ENCODE data around the gene SPECC1. TPM values are rescaled to one million over a fixed set of nuclear protein-coding genes. Genes with fewer than 3 reads are reported as not detected.
"Not testable (repeated sequence)": the region's sequence is repeated elsewhere in the genome, so short reads cannot be mapped to it uniquely, and the experiment has no call there.

Gene SPECC1
- total RNA-seq, 1 donor from 2014 or later: 6.0 TPM

DNA sequence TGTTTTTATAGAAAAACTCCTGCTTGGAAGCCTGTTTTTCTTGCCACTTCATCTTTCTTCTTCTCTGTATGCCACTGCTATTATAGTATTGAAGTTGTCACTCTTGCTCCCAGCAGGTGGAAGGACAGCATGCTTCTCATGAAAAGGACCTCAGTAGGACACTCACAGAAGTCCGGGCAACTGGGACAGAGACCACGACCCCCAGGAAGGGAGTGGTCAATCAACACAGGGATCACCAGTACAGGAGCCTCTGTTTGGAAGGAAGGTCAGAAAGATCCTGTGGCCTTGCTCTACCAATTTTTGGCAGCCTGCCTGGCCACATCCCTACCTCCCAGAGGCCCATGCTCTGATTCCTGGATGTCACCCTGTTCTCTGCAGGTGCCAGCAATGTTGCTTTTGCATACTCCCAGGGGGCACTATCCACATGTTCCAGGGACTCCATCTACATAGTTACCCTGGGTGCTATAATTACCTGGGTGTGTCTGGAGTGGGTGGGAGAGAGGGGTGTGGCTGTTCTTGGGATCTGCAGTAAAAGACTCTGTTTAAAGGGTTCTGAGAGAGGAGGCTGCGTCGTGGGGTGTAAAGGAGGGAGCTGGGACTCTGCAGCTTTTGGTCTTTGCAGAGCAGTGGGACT, 17.8 kb upstream of the SPECC1 start:
- Mint-ChIP-seq H3K36me3 (ENCODE audit: low read depth) (no peaks in the 10 kb centered on the region), H3K4me3 (no peak overlapping the region), H3K27ac (no peak overlapping the region), H3K4me1 (peaks cover 4% of the 10 kb centered on the region), H3K27me3 (peaks cover 10% of the 10 kb centered on the region), H3K9me3 (no peaks in the 10 kb centered on the region)
- intact Hi-C loops (cut with micrococcal nuclease): loop anchor here (5.0 kb wide), 2 partner anchors 236 to 331 kb away; no protein-coding TSS in a partner anchor
- no peak for DNase-seq

DNA sequence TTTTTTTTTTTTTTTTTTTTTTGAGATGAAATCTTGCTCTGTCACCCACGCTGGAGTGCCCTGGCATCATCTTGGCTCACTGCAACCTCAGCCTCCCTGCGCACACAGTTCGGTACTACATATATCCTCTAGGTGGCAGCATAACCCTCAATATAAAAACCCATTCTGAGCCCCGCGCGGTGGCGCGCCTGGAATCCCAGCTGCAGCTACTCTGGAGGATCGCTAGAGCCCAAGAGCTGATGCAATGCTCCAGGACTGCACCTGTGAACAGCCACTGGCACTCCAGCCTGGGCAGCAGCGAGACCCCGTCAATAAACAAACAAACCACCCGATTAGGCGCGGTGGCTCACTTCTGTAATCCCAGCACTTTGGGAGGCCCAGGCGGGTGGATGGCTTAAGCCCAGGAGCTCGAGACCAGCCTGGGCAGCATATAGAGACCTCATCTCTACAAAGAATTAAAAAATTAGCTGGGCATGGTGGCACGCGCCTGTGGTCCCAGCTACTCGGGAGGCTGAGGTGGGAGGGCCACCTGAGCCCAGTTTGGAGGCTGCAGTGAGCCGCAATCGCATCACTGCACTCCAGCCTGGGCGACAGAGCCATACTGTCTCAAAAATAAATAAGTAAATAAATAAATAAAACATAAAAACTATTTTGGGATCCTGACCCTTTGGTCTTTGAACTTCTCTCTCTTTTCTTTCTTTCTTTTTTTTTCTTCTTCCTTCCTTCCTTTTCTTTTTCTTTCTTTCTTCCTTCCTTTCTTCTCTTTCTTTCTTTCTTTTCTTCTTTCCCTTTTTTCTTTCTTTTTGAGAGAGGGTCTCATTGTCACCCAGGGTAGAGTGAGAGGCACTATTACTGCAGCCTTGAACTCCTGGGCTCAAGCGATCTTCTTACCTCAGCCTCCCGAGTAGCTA, 16.1 kb upstream of the SPECC1 start:
- H3K36me3 Mint-ChIP-seq (ENCODE audit: low read depth): no peaks in the 10 kb centered on the region
- H3K27me3 Mint-ChIP-seq: peaks cover 14% of the 10 kb centered on the region
- H3K4me3 Mint-ChIP-seq: no peak overlapping the region
- H3K9me3 Mint-ChIP-seq: no peaks in the 10 kb centered on the region
- H3K4me1 Mint-ChIP-seq: peaks cover 5% of the 10 kb centered on the region
- intact Hi-C loops (cut with micrococcal nuclease): loop anchor here (1.0 to 5.0 kb wide), 3 partner anchors 123 to 329 kb away; no protein-coding TSS in a partner anchor
- H3K27ac Mint-ChIP-seq: no peak overlapping the region
- DNase-seq: peak; percentile 90

DNA sequence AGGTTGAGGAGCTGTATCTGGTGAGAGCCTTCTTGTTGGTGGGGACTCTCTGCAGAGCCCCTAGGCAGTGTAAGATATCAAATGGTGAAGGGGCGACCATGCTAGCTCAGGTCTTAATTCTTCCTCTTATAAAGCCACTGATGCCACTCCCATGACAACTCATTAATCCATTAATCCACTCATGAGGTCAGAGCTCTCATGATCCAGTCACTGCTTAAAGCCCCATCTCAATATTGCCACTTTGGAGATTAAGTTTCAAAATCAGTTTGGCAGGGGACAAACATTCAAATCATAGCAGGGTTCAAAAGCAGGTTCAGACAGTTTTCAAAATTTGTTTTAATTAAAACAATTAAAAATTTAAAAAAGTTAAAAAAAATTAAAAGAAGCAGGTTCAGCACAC, 13.1 kb upstream of the SPECC1 start:
- H3K4me3 Mint-ChIP-seq: no peak overlapping the region
- H3K9me3 Mint-ChIP-seq: no peaks in the 10 kb centered on the region
- intact Hi-C loops (cut with micrococcal nuclease): no loop called here
- no peaks in the 10 kb centered on the region for H3K36me3 Mint-ChIP-seq (ENCODE audit: low read depth)
- peaks cover 18% of the 10 kb centered on the region for H3K27me3 Mint-ChIP-seq
- peaks cover 5% of the 10 kb centered on the region for H3K4me1 Mint-ChIP-seq
- no peak overlapping the region for H3K27ac Mint-ChIP-seq
- DNase-seq: no peak

DNA sequence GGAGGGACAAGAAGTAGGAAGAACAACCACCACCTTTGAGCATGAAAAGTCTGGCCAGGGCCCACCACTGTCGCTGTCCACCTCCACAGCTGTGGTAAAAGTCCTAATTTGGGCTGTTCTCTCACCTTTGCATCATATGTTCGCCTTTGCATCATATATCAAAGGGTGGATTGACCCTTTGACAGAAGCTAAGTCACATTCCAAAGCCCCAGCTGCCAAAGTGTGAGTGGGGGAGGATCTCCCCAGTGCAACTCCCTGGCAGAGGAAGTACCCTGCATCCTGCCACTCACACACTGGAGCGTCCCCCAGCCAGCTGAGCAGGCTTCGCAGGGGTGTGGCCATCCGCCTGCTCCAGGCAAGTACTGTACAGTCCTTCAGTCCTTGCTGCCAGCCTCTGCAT, 12.7 kb upstream of the SPECC1 start:
- Mint-ChIP-seq H3K36me3 (ENCODE audit: low read depth) (no peaks in the 10 kb centered on the region), H3K4me3 (no peak overlapping the region), H3K27me3 (peaks cover 17% of the 10 kb centered on the region), H3K4me1 (peaks cover 5% of the 10 kb centered on the region), H3K9me3 (no peaks in the 10 kb centered on the region), H3K27ac (no peak overlapping the region)
- intact Hi-C loops (cut with micrococcal nuclease): no loop called here
- no peak for DNase-seq

DNA sequence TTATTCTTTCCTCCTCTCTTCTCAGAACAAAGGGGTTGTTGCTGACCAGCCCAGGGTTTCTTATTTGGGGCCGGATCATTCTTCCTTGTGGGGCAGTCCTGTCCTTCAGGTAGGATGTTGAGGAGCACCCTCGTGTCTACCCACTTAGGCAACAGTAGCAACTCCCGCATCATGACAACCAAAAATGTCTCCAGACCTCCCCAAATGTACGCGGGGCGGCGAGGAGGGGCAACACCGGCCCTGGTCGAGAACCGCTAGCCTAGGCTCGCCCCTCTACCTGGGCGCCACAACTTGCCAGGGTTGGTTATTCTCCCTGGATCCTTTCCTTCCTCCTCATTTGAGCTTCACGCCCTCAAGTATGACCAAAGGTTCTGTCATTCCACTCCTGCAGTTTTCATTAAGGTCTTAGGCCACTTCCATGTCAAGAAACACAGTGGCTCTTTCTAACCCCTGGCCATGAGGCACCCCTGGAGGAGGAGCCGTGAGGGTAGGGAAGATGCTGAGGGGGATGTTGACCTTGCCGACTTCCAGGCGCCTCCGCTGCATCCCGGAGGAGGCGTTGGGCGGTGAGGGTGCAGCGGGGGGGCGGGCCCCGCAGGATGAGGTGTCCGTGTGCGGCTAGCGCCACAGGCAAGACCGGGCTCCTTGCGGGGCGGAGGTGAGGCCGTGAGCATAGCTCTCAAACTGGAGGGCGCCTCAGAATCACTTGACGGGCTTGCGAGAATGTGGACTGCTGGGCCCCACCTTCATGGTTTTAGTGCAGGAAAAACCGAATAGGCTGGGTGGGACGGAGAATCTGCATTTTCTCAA, 712 bp upstream of the SPECC1 start:
- peak overlapping the region; percentile 76 for H3K27ac Mint-ChIP-seq
- intact Hi-C loops (cut with micrococcal nuclease): loop anchor here (1.0 to 5.0 kb wide), 2 partner anchors 31 to 109 kb away; partner anchors contain the start of gene AKAP10
- H3K4me3 Mint-ChIP-seq: peak overlapping the region; percentile 91
- no peaks in the 10 kb centered on the region for H3K9me3 Mint-ChIP-seq
- peak; percentile 75 for DNase-seq
- H3K36me3 Mint-ChIP-seq (ENCODE audit: low read depth): peaks cover 2% of the 10 kb centered on the region
- peaks cover 9% of the 10 kb centered on the region for H3K4me1 Mint-ChIP-seq
- peaks cover 54% of the 10 kb centered on the region for H3K27me3 Mint-ChIP-seq

DNA sequence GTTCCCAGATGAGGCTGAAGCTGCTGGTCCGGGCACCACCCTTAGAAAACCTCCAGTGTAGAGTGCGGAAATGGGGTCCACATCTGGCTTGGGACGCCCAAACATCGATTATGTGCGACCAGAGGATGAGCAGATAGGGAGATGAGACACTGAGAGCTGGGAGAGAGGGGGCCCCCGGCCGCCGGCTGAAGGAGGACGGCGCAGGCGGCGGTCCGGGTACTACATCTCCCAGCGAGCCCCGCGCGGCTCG, 182 bp upstream of the SPECC1 start:
- no peaks in the 10 kb centered on the region for H3K9me3 Mint-ChIP-seq
- DNase-seq: no peak
- peak overlapping the region; percentile 76 for H3K27ac Mint-ChIP-seq
- peak overlapping the region; percentile 91 for H3K4me3 Mint-ChIP-seq
- H3K4me1 Mint-ChIP-seq: peaks cover 9% of the 10 kb centered on the region
- intact Hi-C loops (cut with micrococcal nuclease): loop anchor here (1.0 to 5.0 kb wide), 2 partner anchors 32 to 108 kb away; partner anchors contain the start of gene AKAP10
- peaks cover 2% of the 10 kb centered on the region for H3K36me3 Mint-ChIP-seq (ENCODE audit: low read depth)
- H3K27me3 Mint-ChIP-seq: peaks cover 59% of the 10 kb centered on the region

DNA sequence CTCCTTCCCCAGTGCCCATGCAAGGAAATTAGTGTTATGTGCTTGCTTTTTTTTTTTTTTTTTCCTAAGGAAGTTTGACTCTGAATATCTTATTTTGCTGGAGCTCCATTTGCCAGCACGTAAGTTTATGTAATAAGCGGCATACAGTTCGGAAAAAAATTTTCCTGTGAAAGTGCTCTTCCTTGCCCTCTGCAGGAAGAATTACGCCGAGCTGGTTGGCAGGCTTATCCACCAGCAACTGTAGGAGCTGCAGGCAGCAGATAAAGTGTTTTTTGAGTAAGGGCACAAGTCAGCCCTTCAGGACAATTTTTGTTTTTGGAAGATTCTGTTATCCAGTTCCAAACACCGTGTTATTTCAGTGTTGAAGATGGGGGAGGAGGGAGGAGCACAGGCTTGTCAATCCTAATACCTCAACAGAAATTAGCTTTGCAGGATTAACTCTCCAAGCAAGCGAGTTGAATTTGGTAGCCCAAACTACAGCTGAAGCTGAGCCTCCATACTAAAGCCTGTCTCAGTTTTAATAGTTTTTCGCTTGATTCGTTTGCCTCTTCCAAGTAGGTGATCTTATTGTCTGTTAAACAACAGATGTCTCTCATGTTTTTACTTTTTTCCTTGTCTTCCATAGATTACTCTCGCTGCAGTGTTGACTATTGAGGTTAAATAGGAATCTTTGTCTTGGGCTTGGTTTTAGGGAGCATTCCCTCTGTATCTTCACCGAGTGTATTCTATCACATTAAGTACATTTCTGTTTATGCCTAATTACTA, 1.1 kb downstream of the SPECC1 start:
- Mint-ChIP-seq H3K9me3 (no peaks in the 10 kb centered on the region), H3K4me1 (peaks cover 9% of the 10 kb centered on the region), H3K27ac (no peak overlapping the region), H3K36me3 (ENCODE audit: low read depth) (peaks cover 2% of the 10 kb centered on the region), H3K4me3 (peak overlapping the region; percentile 77), H3K27me3 (peaks cover 60% of the 10 kb centered on the region)
- intact Hi-C loops (cut with micrococcal nuclease): no loop called here
- DNase-seq: no peak

DNA sequence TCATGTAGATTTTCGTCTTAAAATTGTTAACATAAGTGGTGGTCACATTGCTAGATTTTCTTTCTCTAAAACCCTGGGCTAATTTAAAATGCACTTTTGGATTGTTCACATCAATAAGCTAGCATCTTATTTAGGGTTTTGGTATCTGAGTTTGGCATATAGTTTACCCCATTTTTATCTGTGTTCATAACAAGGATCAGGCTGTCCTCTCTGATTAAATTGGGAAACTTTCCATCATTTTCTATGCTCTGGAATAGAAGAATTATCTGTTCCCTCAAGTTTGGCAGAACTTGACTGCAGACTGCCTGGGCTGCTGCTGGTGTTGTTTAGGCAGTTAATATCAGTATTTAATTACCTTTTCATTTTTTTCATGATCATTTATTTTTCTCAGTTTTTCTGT, 1.8 kb downstream of the SPECC1 start:
- Mint-ChIP-seq H3K4me1 (peaks cover 9% of the 10 kb centered on the region), H3K27ac (no peak overlapping the region), H3K36me3 (ENCODE audit: low read depth) (peaks cover 2% of the 10 kb centered on the region), H3K9me3 (no peaks in the 10 kb centered on the region), H3K27me3 (peaks cover 60% of the 10 kb centered on the region), H3K4me3 (peak overlapping the region; percentile 77)
- intact Hi-C loops (cut with micrococcal nuclease): no loop called here
- no peak for DNase-seq

DNA sequence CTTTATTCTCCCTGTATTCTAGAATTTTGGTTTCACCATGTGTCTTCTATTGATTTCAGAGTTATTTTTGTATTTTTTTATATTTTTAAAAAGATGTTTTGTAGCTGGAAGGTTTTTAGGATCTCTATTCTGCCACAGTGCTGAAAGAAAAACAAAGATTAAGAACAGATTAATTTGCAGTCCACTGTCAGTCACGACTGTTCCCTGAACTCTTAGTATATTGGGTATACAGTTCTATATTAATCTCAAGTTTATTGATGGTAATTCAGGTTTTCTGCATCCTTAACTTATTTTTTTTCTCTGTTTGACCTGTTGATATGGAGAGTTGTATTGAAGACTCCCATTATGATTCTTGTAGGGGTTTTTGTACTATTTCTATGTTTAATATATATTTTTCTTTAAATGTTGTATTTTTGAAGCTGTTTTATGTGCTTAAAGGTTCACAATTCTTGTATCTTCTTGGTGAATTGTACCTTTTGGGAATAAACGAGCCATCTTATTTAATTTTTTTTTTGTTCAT, 2.9 kb downstream of the SPECC1 start:
- Mint-ChIP-seq H3K4me3 (no peak overlapping the region), H3K9me3 (no peaks in the 10 kb centered on the region), H3K36me3 (ENCODE audit: low read depth) (peaks cover 2% of the 10 kb centered on the region), H3K27me3 (peaks cover 50% of the 10 kb centered on the region), H3K27ac (no peak overlapping the region), H3K4me1 (peaks cover 9% of the 10 kb centered on the region)
- DNase-seq: no peak
- intact Hi-C loops (cut with micrococcal nuclease): no loop called here

DNA sequence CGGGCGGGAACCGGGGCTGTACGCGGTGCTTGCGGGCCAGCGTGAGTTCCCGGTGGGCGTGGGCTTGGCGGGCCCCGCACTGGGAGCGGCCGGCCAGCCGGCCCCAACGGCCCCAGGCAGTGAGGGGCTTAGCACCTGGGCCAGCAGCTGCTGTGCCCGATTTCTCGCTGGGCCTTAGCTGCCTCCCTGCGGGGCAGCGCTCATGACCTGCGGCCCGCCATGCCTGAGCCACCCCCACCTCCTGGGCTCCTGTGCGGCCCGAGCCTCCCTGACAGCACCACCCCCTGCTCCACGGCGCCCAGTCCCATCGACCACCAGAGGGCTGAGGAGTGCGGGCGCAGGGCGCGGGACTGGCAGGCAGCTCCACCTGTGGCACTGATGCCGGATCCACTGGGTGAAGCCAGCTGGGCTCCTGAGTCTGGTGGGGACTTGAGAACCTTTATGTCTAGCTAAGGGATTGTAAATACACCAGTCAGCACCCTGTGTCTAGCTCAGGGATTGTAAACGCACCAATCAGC, 7.4 kb downstream of the SPECC1 start:
- H3K4me3 Mint-ChIP-seq; H3K36me3 Mint-ChIP-seq (ENCODE audit: low read depth); H3K9me3 Mint-ChIP-seq; H3K27ac Mint-ChIP-seq; intact Hi-C loops (cut with micrococcal nuclease); H3K4me1 Mint-ChIP-seq: not testable (repeated sequence)
- H3K27me3 Mint-ChIP-seq: peaks cover 35% of the 10 kb centered on the region
- peak; percentile 26 for DNase-seq

DNA sequence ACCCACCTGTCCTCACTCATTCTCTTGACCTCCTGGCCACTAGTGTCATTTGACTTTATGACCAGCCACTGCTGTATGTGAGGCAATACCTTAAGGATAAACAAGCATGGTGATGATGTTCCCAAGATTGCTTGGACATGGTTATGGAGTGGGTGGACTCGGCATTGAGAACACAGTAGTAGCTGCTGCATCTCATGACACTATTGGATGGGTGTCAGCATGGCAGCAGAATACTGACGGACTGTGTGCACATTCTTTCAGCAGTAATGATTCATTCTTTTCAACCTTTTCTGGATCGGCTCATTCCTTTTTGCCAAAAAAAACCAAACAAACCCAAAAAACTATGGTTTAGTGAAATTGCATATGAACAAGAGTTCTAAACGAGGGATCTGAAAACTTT, 13.5 kb downstream of the SPECC1 start:
- DNase-seq: peak; percentile 48
- no peak overlapping the region for H3K4me3 Mint-ChIP-seq
- no peaks in the 10 kb centered on the region for H3K9me3 Mint-ChIP-seq
- H3K27me3 Mint-ChIP-seq: peaks cover 30% of the 10 kb centered on the region
- no peaks in the 10 kb centered on the region for H3K36me3 Mint-ChIP-seq (ENCODE audit: low read depth)
- intact Hi-C loops (cut with micrococcal nuclease): no loop called here
- no peaks in the 10 kb centered on the region for H3K4me1 Mint-ChIP-seq
- H3K27ac Mint-ChIP-seq: no peak overlapping the region

DNA sequence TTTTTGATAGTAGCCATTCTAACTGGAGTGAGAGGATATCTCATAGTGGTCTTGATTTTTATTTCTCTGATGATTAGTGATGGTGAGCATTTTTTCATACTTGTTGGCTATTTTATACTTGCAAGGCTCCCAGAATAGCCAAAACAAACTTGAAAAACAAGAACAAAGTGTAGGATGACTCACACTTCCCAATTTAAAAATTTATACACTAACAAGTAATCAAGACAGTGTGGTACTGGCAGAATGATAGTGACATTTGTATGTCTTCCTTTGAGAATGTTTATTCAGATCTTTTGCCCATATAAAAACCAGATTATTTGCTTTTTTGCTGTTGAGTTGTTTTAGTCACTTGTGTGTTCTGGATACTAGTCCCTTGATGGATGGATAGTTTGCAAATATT, 17.8 kb downstream of the SPECC1 start:
- Mint-ChIP-seq H3K4me1 (peaks cover 1% of the 10 kb centered on the region), H3K27me3 (peaks cover 31% of the 10 kb centered on the region), H3K27ac (no peak overlapping the region), H3K36me3 (ENCODE audit: low read depth) (no peaks in the 10 kb centered on the region), H3K9me3 (no peaks in the 10 kb centered on the region), H3K4me3 (no peak overlapping the region)
- intact Hi-C loops (cut with micrococcal nuclease): no loop called here
- peak; percentile 0 for DNase-seq

DNA sequence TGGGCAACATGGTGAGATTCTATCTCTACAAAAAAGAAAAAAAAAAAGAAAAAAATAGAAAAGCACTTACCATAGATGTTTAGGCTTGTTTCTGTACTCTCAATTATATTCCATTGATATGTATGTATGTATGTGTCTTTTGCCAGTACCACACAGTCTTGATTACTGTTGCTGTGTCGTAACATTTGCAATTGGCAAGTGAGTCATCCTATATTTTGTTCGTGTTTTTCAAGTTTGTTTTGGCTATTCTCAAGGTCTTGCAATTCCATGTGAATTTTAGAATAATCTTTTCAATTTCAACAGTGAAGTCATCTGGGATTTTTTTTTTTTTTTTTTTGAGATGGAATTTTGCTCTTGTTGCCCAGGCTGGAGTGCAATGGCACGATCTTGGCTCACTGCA, 19.3 kb downstream of the SPECC1 start:
- Mint-ChIP-seq H3K27me3 (peaks cover 28% of the 10 kb centered on the region), H3K36me3 (ENCODE audit: low read depth) (no peaks in the 10 kb centered on the region), H3K4me3 (no peak overlapping the region), H3K9me3 (no peaks in the 10 kb centered on the region), H3K4me1 (peaks cover 3% of the 10 kb centered on the region), H3K27ac (no peak overlapping the region)
- peak; percentile 17 for DNase-seq
- intact Hi-C loops (cut with micrococcal nuclease): no loop called here
